ENCODE results near the gene ANGPT4.

DNA sequence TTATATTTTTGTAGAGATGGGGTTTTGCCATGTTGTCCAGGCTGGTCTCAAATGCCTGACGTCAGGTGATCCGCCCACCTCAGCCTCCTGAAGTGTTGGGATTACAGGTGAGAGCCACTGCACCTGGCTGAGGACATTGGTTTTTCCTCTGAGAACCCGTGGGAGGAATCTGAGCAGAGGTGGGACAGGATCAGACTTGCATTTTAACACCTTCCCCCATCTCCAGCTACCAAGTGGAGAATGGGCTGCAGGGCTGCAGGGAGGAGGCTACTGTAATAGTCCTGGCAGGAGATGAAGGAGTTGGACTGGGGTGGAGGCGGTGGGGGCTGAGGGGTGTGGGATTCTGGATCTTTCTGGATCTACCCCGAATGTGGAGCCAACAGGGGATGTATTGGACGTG lies 58.1 kb downstream of the ANGPT4 start:
- TF ChIP-seq CTCF (IDR thresholded peaks at IDR 0.05): no peak
- no peak for TF ChIP-seq POLR2A (IDR thresholded peaks at IDR 0.05)
